Subcutaneous adipose tissue (tissue), 4 donors: Measurements from ENCODE around the gene SCEL. TPM values are rescaled to one million over a fixed set of nuclear protein-coding genes. Genes with fewer than 3 reads are reported as not detected.

Source experiments
- CTCF ChIP-seq: fragments of 450-650 bp; IDR thresholded peaks from one replicate; pipeline ENCODE4 v1.5.1; 2016; ENCODE audit warnings: low read depth, mild to moderate bottlenecking, control low read depth, antibody characterized with exemption, moderate library complexity
- total RNA-seq, 4 donors: library from RNA; depleted of rRNA; stranded (reverse); fragments of >200 nt; gene quantifications; one replicate each; pipeline ENCODE4 v1.1.0, GENCODE V29; 2016

Gene SCEL
- total RNA-seq, 4 donors from 2014 or later, result 0.17 to 0.57 (median 0.35) TPM

GRCh38 chr13:77522444-77522843, 13.1 kb upstream of the SCEL start:
- TF ChIP-seq CTCF, result no peak

- no peak for TF ChIP-seq CTCF
Observed at GRCh38 chr13:77523386-77523785, 12.1 kb upstream of the SCEL start.

DNA sequence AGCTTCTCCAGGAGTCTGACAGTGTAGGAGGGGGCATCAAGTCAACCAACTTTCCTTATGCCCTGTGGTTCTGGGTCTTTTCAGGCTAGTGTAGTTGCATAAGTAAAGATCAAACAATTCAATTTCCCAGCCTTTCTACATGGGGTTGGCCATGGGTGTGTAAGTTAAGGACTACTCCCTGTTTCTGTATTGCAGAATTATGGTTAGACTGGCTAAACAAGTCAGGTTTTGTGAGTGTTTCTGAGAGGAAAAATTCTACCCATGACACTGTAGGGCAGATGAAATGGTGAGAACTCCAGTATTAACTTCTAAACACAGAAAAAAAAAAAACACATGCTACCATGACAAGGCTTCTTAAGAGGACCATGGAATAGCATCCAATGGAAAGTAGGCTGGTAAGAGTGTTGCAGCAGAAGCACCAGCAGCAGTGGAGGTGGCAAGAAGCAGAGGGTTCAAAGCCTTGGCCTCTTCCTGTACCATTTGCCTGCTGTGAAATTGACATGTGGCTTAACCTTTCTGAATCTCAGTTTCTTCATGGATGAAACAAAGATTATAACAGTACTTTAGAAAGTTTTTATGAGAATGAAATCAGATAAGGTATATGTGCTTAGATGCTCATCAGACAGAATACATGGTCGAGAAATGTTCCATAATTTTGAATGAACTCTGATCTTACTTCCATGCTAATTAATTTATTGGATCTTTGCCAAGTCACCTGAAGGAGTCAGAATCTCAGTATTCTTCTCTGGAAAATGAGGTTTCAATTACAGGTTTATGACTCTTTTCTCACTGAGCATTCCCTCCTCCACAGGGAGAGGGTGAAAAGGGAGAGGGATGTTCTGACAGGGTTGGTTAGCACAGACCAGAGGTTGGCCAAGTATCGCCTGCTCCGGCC, 11.4 kb upstream of the SCEL start:
- TF ChIP-seq CTCF, result no peak

GRCh38 chr13:77528414-77528813, 7.1 kb upstream of the SCEL start:
- no peak for TF ChIP-seq CTCF

- no peak for TF ChIP-seq CTCF
Observed at GRCh38 chr13:77528834-77529500, 6.5 kb upstream of the SCEL start.

DNA sequence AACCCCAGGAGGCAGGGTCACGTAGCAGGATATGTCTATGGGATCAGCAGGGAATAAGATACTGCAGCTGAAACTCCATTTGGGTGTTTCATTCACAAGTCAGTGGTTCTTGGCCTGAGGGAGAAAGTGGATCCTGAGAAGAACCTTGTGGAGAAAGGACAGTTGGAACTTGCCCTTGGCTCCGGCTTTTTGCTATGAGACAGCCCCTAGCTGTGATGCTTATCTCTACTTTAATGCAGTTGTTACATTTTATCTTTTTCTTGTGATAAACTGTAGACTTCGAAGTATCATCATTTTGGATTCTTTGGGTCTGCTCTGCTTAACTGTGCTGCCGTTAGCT, 6.0 kb upstream of the SCEL start:
- no peak for TF ChIP-seq CTCF

DNA sequence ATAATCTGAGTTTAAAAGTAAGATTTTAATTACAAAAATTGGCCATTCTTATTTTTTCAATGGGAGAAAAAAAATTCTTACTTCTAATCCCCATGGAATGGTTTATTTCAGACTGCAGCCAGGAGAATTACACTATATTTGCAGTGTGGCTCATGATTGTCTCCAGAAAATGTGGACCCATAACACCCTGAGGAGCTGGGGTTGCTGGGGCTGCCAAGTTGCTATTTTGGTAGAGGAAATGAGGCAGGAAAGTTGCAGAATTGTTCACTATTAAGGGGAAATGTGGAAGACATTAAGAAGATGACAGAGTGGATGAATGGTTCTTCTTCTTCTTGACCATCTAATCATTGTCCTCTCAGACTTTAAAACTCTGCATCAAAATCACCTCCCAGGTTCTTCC, 4.6 kb upstream of the SCEL start:
- TF ChIP-seq CTCF, result no peak
